NOMO-1 (cell line): Measurements from ENCODE around the gene ZNF724.
"Not testable (repeated sequence)": the region's sequence is repeated elsewhere in the genome, so short reads cannot be mapped to it uniquely, and the experiment has no call there.

ENCODE experiments used
- DNase-seq, 2 experiments: peaks; one replicate each; lab custom pipeline; 2025; ENCODE audit not compliant: unreplicated experiment in 2 of 2; lab: John Stamatoyannopoulos, UW

Gene ZNF724

GRCh38 chr19:23249911-23250649 lies at the start of gene ZNF724:
Gene ZNF724 (minus strand): TSS chr19:23250394. CDS start chr19:23250242, 152 bp downstream.
- DNase-seq: peak; percentile 76

- DNase-seq: no peak
These were observed 43.9 kb upstream of the ZNF724 start for GRCh38 chr19:23294141-23294540.

- DNase-seq: not testable (repeated sequence)
These were observed 39.8 kb upstream of the ZNF724 start for GRCh38 chr19:23289966-23290365.

- no peak for DNase-seq
These were observed 37.4 kb upstream of the ZNF724 start for GRCh38 chr19:23287620-23288019.

GRCh38 chr19:23286477-23286876 lies 36.3 kb upstream of the ZNF724 start:
- no peak for DNase-seq

GRCh38 chr19:23285948-23286347 lies 35.8 kb upstream of the ZNF724 start:
- DNase-seq: no peak

GRCh38 chr19:23285326-23285725 lies 35.1 kb upstream of the ZNF724 start:
- not testable (repeated sequence) for DNase-seq

GRCh38 chr19:23283925-23284324 lies 33.7 kb upstream of the ZNF724 start:
- DNase-seq: no peak

GRCh38 chr19:23281663-23282276 lies 31.6 kb upstream of the ZNF724 start:
- DNase-seq: no peak

- DNase-seq: not testable (repeated sequence)
These were observed 27.9 kb upstream of the ZNF724 start for GRCh38 chr19:23278118-23278517.

GRCh38 chr19:23273590-23274412 lies 23.6 kb upstream of the ZNF724 start:
- no peak for DNase-seq

GRCh38 chr19:23273022-23273589 lies 22.9 kb upstream of the ZNF724 start:
- DNase-seq: no peak

- no peak for DNase-seq
These were observed 13.8 kb upstream of the ZNF724 start for GRCh38 chr19:23263870-23264590.

- DNase-seq: no peak
These were observed 13.2 kb upstream of the ZNF724 start for GRCh38 chr19:23263396-23263795.

- DNase-seq: no peak
These were observed 12.7 kb upstream of the ZNF724 start for GRCh38 chr19:23262920-23263319.

- no peak for DNase-seq
These were observed 11.4 kb upstream of the ZNF724 start for GRCh38 chr19:23261496-23262020.

- DNase-seq: no peak
These were observed 10.8 kb upstream of the ZNF724 start for GRCh38 chr19:23260956-23261355.

GRCh38 chr19:23259961-23260360 lies 9.8 kb upstream of the ZNF724 start:
- no peak for DNase-seq

GRCh38 chr19:23255700-23256099 lies 5.5 kb upstream of the ZNF724 start:
- DNase-seq: no peak
